Measurements from ENCODE around the gene MIEN1. TPM values are rescaled to one million over a fixed set of nuclear protein-coding genes. Genes with fewer than 3 reads are reported as not detected.

The MIEN1 gene
- total and polyA plus RNA-seq, 2 of the 13 experiments (the other 11 are each of a cell fraction or from before 2014, with no cell fraction given) = 40.6 to 56.6 TPM

GRCh38 chr17:39687546-39688474 is 42.5 kb downstream of the MIEN1 start, which contains the start of gene PGAP3 (continued):
- TF ChIP-seq ELF4 (CRISPR knock-in tag; IDR thresholded peaks at IDR 0.05; ENCODE audit: borderline replicate concordance) (peak; percentile 70; the same call in 1 of the 2 replicates), ZNF704 (CRISPR knock-in tag; IDR thresholded peaks at IDR 0.05; ENCODE audit: borderline replicate concordance) (no peak), ZKSCAN8 (CRISPR knock-in tag; IDR thresholded peaks at IDR 0.05; ENCODE audit: borderline replicate concordance) (peak; percentile 49; the same call in 1 of the 2 replicates), ZFY (CRISPR knock-in tag; IDR thresholded peaks at IDR 0.05) (peak; percentile 68), ARNT2 (CRISPR knock-in tag; IDR thresholded peaks at IDR 0.05; ENCODE audit: low read depth) (peak; percentile 80; the same call in 1 of the 2 replicates), ZNF615 (CRISPR knock-in tag; IDR thresholded peaks at IDR 0.05; ENCODE audit: borderline replicate concordance) (no peak; the same call in 1 of the 2 replicates), ZNF205 (CRISPR knock-in tag; IDR thresholded peaks at IDR 0.05) (peak; percentile 56; the same call in 1 of the 2 replicates), BCL6 (CRISPR knock-in tag; IDR thresholded peaks at IDR 0.05) (no peak; the same call in 1 of the 2 replicates), RAD21 (CRISPR knock-in tag; IDR thresholded peaks at IDR 0.05) (peak; percentile 54; the same call in 1 of the 2 replicates), E2F1 (CRISPR knock-in tag; IDR thresholded peaks at IDR 0.05) (peak; percentile 58; the same call in 1 of the 2 replicates), SATB2 (CRISPR knock-in tag; IDR thresholded peaks at IDR 0.05) (peak; percentile 82; the same call in 1 of the 2 replicates), ZSCAN21 (CRISPR knock-in tag; IDR thresholded peaks at IDR 0.05; ENCODE audit: borderline replicate concordance) (no peak), MIXL1 (CRISPR knock-in tag; IDR thresholded peaks at IDR 0.05) (peak; percentile 46), FOSL2 (CRISPR knock-in tag; IDR thresholded peaks at IDR 0.05) (peak; percentile 70), ZNF703 (CRISPR knock-in tag; IDR thresholded peaks at IDR 0.05; ENCODE audit: borderline replicate concordance) (no peak; the same call in 1 of the 2 replicates), HINFP (CRISPR knock-in tag; IDR thresholded peaks at IDR 0.05; ENCODE audit: low read depth) (peak; percentile 68; the same call in 1 of the 2 replicates), CSRNP2 (CRISPR knock-in tag; conservative IDR thresholded peaks at IDR 0.05; ENCODE audit: low read depth) (no peak), HOXD1 (CRISPR knock-in tag; IDR thresholded peaks at IDR 0.05) (peak; percentile 68), NBN (conservative IDR thresholded peaks at IDR 0.05) (no peak), MTA3 (CRISPR knock-in tag; IDR thresholded peaks at IDR 0.05) (no peak), PRMT3 (CRISPR knock-in tag; IDR thresholded peaks at IDR 0.05; ENCODE audit: borderline replicate concordance, low read depth) (no peak), MAFK (conservative IDR thresholded peaks at IDR 0.05 in 1 of 2, IDR thresholded peaks at IDR 0.05 in 1 of 2; ENCODE audit: low read length in 2 of 2) (no peak), CENPBD1 (CRISPR knock-in tag; IDR thresholded peaks at IDR 0.05; ENCODE audit: borderline replicate concordance, low read depth) (no peak), SMARCC2 (IDR thresholded peaks at IDR 0.05) (no peak)

Data from HepG2 (cell line).